Measurements from ENCODE around the gene MRPL43.

DNA sequence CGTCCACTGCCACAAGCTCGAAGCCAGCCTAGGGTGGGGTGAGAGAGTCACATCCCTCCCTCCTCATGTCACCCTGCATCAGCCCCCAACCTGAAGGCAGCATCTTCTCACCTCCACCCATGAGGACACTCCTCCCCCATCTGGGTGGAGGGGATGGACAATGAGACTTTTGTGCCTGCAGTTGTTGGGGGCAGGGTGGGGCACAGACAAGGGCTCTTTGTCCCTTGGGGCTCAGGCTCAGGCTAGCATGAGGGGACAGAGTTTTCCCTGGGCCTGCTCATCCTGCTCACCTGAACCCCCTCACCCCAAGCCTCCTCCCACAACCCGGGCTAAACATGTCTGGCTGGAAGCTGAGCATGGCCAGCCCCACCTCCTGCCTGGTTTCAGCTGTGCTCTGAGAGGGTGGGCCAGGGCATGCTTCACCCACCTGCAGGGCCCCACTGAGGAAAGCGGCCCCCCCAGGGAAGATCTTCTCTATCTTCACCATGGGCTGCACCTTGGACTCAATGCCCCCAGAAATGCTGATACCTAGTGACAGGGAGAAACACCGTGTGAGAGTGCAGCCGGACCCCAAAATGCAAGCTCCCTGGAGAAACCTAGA, 21.6 kb upstream of the MRPL43 start:
- TF ChIP-seq, protein P1, sequence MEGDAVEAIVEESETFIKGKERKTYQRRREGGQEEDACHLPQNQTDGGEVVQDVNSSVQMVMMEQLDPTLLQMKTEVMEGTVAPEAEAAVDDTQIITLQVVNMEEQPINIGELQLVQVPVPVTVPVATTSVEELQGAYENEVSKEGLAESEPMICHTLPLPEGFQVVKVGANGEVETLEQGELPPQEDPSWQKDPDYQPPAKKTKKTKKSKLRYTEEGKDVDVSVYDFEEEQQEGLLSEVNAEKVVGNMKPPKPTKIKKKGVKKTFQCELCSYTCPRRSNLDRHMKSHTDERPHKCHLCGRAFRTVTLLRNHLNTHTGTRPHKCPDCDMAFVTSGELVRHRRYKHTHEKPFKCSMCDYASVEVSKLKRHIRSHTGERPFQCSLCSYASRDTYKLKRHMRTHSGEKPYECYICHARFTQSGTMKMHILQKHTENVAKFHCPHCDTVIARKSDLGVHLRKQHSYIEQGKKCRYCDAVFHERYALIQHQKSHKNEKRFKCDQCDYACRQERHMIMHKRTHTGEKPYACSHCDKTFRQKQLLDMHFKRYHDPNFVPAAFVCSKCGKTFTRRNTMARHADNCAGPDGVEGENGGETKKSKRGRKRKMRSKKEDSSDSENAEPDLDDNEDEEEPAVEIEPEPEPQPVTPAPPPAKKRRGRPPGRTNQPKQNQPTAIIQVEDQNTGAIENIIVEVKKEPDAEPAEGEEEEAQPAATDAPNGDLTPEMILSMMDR (IDR thresholded peaks at IDR 0.05; ENCODE audit: low read depth, low read length) = no peak
- no peak for TF ChIP-seq EZH2phosphoT487 (IDR thresholded peaks at IDR 0.05; ENCODE audit: low read depth)
